Suppressor macrophage treated with lipopolysaccharide for 4 hours (primary cell): ENCODE measurements around the gene OSGEP.

Experiments
- DNase-seq: peaks from one replicate; pipeline ENCODE4 v3.0.0-alpha.2; 2020

The OSGEP gene

GRCh38 chr14:20454516-20455354 lies at the start of gene OSGEP, which contains the start of gene APEX1:
Gene OSGEP (minus strand): TSS chr14:20454812. CDS start chr14:20454683, 129 bp downstream.
Gene APEX1 (plus strand): TSS chr14:20455226. CDS start chr14:20455646, 420 bp downstream.
- DNase-seq = peak; percentile 99

DNA sequence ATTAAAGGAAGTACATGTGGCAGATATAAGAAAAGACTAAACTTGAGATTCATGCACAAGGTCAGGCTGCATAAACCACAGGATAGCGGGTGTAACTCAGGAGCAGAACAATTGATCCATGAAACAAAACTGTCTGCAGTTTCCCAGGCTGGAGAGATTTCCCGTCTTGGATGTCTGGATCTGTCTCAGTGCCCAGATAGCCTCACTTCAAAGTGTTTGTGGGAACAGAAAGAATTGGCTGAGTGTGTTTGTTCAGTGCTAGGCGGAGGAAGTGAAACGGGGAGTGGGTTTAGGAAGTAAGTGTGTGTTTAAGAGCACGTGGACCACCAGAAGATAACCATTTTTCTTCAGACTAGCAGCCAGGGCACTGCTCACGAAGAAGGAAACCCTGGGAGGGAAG lies 49.3 kb upstream of the OSGEP start:
- peak; percentile 33 for DNase-seq

- no peak for DNase-seq
Measured at GRCh38 chr14:20501346-20501745, 46.7 kb upstream of the OSGEP start.

DNA sequence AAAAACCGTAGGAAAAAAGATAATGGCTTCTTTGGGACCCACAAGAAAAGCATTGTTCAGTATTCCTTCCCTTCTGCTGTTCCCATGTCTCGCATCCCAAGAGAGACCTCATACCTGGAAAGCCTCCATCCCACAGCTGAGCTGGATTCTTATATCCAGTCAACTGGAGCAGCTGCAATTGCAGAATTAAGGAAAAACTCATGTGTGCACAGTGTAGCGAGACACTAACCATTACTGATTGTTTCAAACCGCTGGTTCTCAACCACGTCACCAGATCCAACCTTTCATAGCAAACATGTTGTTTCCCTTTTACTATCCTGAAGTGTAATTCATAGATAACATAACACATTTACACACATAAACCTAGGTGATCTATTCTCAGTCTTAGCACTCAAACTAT lies 45.3 kb upstream of the OSGEP start:
- DNase-seq = no peak

DNA sequence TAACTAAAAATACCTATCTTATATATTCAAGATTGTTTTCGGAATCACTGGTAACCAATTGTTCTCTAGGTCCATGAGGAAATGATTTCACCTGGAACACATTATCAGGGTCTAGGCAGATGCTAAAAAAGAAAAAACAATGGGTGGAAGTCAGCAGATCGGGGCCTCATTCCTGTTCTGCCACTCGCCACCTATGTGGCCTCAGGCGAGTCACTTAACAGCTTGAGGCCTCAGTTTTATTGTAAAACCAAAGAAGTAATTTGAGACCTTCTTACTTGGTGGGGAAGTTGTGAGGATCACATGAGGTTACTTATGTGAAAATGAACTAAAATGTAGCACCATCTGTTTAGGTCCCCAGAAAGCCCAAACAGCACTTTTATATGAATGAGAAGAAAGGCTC lies 44.5 kb upstream of the OSGEP start:
- DNase-seq = no peak

GRCh38 chr14:20498622-20499021 lies 44.0 kb upstream of the OSGEP start:
- no peak for DNase-seq

- DNase-seq = peak; percentile 79
Measured at GRCh38 chr14:20494935-20495766, 40.5 kb upstream of the OSGEP start.

GRCh38 chr14:20493634-20494033 lies 39.0 kb upstream of the OSGEP start:
- DNase-seq = peak; percentile 84

GRCh38 chr14:20492486-20492885 lies 37.9 kb upstream of the OSGEP start:
- no peak for DNase-seq

- no peak for DNase-seq
Measured at GRCh38 chr14:20490563-20490962, 36.0 kb upstream of the OSGEP start.

DNA sequence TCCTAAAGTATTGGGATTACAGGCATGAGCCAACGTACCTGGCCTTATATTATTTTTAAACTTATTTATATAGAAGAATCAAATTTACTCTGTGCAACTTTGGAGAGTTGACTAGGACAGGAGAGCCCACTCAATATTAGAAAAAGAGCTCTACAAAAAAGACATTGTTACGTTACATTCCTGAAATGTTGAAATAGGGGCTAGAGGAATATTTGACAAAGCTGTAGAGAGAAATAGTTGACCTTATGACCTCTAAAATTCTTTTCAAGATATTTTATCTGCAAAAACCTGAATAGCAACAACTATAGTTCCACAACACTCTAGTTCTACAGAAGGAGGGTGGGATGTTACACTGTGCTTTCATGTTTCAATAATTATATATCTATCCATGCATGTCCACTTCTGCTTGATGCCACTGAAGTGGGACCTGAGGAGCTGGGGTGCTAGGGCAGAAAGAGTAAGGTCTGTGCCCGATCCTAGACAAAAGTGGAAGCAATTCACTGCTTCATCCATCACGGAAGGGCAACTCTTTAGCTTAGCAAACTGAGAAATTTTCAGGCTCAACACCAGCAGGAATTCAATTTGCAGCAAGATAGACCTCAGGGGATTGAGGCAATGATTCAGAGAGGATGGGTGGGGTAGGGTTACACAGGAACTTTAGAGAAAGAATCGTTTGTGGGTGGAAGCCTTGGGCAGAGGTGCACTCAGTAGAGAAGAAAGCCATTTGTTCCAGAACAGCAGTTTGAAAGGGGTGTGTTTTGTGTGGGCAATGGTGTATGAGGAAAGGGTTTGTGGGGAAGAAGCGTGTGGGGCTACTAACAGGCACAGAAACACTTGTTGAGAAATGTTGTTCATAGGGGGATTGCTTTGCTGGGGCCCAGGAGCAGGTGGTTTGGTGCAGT lies 34.7 kb upstream of the OSGEP start:
- DNase-seq = no peak

DNA sequence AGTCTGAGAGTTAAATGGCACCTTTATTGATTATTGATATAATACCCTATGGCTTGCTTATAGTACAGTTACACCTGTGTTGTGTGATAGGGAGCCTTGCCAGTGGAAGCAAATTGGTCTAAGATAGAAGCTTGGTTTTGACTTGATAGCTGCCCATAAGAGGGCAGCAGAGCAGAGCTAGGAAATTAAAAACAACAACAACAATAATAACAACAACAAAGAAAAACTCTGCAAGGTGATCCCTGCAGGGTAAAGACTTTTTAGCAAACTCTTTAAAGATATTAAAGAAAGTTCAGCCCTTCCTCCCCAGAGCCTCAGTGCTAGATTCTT lies 32.7 kb upstream of the OSGEP start:
- no peak for DNase-seq

- DNase-seq = no peak
Measured at GRCh38 chr14:20486684-20487395, 32.2 kb upstream of the OSGEP start.

DNA sequence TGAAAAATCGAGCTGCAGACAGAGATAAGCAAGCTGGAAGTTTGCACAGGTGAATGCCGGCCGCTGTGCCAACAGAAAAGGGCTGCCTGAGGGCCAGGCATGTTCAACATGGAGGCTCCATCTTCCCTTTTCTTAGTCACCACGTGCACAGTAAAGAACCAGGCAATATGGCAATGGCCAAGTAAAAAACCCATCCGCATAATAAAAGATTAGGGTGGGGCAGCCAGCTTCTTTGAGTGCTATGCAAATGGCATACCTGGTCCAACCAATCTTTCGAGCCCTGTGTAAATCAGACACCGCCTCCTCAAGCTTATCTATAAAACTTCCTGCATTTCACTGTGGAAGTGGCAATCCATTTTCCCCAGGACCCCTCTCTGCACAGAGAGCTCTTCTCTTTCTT lies 31.3 kb upstream of the OSGEP start:
- DNase-seq = no peak

DNA sequence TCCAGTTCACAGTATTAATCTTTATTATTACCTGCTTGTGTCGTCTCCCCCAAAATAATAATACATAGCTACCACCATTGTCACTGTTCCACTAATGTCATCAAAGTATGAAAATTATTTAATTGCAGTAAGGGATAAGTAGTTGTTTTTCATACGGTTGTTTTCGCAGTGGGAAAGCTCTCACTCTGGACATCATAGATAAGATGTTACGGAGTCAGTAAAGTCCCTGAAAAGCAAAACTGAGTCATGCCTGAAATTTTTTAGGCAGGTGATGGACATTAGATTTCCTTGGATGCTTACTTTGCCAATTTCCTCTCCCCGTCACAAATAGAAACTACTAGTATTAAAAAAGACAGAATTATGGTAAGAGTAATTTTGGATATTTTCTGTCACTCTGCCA lies 27.8 kb upstream of the OSGEP start:
- DNase-seq = no peak

DNA sequence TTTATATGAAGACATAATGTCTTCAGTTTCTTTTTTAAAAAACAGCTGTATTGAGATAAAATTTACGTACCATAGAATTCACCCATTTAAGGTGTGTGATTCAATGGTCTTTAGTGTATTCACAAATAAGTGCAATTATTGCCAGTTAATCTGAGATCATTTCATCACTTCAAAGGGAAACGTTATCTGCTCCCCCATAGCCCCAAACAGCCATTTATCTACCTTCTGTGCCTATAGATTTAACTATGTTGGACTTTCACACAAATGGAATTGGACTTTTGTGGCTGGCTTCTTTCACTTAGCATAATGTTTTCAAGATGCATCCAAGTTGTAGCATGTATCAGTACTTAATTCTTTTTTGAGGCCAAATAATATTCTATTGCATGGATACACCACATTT lies 24.3 kb upstream of the OSGEP start:
- no peak for DNase-seq

GRCh38 chr14:20477211-20477876 lies 22.7 kb upstream of the OSGEP start:
- peak; percentile 46 for DNase-seq

GRCh38 chr14:20476776-20477175 lies 22.2 kb upstream of the OSGEP start:
- no peak for DNase-seq

DNA sequence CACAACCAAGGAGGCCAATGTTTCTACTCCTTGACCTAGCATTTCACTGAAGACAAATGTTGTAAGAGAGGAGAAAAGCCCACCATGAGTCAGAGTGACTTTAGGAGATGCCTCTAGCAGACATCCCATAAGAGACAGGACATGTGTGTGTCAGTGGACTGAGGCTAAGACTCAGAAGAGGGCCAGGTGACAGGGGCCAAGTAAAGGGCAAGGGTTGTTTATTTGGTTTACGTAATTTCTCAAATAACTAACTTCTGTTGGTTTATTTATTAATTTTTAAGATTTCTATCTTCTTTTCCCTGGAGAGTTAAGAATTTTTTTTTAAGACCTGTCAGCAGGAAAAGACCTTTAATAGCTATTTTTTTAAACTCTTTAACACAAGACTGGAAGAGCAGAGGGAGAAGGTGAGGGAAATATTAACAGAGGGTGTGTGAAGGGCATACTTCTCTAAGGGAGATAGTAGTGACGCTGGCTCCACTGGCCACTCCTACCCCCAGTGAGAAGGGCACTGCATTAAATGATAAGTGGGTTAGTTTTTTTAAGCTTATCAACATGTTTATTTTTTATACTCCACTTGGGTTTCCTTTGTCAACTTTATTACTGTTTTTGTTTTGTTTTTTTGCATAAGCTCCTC lies 18.0 kb upstream of the OSGEP start:
- DNase-seq = no peak

- no peak for DNase-seq
Measured at GRCh38 chr14:20470603-20470901, 15.9 kb upstream of the OSGEP start.

GRCh38 chr14:20469890-20470602 lies 15.4 kb upstream of the OSGEP start:
- peak; percentile 95 for DNase-seq
